ENCODE data around the gene ANKMY1. TPM values are rescaled to one million over a fixed set of nuclear protein-coding genes. Genes with fewer than 3 reads are reported as not detected.
A peak's percentile ranks its signal among the peaks of the same experiment; 100 is the strongest.

ANKMY1 gene
- total and polyA plus RNA-seq, 4 donors, result 9.3 to 34.8 (median 14.8) TPM

DNA sequence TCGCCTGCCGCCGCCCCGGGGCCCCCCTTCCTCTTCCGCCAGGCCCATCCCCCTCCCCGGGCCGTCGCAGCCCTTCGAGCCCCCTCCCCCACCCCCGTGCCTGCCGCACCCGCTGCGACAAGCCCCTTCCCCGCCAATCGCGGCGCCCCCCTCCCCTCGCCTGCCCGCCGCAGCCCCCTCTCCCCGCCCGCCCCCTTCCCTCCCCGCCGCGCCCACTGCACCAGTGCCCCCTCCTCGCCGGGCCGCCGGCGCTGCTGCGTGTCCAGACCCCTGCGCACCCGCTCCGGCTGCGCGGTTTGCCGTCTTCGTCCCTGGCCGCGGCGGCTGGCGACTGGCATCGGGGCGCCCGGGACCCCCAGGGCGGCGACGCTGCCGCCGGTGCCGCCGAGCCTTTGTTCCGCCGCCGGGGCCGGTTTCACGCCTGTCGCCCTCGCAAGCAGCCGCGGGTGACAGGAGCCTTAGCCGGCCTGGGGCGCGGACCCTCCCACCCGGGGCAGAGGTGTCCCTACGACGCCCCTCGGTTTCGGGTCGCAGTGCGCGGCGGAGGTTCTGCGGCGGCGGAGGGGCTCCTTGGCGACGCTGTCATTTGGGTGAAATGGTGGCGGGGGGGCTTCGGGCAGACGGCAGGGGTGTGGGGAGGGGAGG lies 104.2 kb downstream of the ANKMY1 start:
- no peak overlapping the region for H3K4me3 ChIP-seq
- H3K27me3 ChIP-seq (ENCODE audit: control insufficient read depth in 3 of 3, insufficient read depth in 3 of 3, low read length in 2 of 3), result peaks cover 0 to 16% (median 2%) of the 10 kb centered on the region in 3 donors
- peaks cover 0 to 7% (median 0%) of the 10 kb centered on the region in 4 donors for H3K9me3 ChIP-seq (ENCODE audit: control insufficient read depth in 4 of 4, insufficient read depth in 3 of 4, low read length in 3 of 4)
- H3K9ac ChIP-seq (ENCODE audit: insufficient read depth in 1 of 2, low read length in 2 of 2), result no peak overlapping the region
- no peak for DNase-seq
- H3K4me1 ChIP-seq (ENCODE audit: control insufficient read depth in 5 of 5, insufficient read depth in 5 of 5, low read length in 5 of 5), result peaks cover 0 to 17% (median 14%) of the 10 kb centered on the region in 5 donors
- TF ChIP-seq, protein P1, sequence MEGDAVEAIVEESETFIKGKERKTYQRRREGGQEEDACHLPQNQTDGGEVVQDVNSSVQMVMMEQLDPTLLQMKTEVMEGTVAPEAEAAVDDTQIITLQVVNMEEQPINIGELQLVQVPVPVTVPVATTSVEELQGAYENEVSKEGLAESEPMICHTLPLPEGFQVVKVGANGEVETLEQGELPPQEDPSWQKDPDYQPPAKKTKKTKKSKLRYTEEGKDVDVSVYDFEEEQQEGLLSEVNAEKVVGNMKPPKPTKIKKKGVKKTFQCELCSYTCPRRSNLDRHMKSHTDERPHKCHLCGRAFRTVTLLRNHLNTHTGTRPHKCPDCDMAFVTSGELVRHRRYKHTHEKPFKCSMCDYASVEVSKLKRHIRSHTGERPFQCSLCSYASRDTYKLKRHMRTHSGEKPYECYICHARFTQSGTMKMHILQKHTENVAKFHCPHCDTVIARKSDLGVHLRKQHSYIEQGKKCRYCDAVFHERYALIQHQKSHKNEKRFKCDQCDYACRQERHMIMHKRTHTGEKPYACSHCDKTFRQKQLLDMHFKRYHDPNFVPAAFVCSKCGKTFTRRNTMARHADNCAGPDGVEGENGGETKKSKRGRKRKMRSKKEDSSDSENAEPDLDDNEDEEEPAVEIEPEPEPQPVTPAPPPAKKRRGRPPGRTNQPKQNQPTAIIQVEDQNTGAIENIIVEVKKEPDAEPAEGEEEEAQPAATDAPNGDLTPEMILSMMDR (IDR thresholded peaks at IDR 0.05; ENCODE audit: control extremely low read depth, extremely low read depth), result no peak
- no peak for ATAC-seq (ENCODE audit: insufficient read depth, low FRiP score)
- H3K36me3 ChIP-seq (ENCODE audit: control insufficient read depth in 4 of 4, insufficient read depth in 4 of 4, low read length in 4 of 4), result no peaks in the 10 kb centered on the region
- 0 to 4% methylated on average over 39 to 78 of the region's 81 CpGs for WGBS, 2 donors
- no peak overlapping the region for H3K27ac ChIP-seq (ENCODE audit: low read depth in 1 of 2, low read length in 1 of 2)

DNA sequence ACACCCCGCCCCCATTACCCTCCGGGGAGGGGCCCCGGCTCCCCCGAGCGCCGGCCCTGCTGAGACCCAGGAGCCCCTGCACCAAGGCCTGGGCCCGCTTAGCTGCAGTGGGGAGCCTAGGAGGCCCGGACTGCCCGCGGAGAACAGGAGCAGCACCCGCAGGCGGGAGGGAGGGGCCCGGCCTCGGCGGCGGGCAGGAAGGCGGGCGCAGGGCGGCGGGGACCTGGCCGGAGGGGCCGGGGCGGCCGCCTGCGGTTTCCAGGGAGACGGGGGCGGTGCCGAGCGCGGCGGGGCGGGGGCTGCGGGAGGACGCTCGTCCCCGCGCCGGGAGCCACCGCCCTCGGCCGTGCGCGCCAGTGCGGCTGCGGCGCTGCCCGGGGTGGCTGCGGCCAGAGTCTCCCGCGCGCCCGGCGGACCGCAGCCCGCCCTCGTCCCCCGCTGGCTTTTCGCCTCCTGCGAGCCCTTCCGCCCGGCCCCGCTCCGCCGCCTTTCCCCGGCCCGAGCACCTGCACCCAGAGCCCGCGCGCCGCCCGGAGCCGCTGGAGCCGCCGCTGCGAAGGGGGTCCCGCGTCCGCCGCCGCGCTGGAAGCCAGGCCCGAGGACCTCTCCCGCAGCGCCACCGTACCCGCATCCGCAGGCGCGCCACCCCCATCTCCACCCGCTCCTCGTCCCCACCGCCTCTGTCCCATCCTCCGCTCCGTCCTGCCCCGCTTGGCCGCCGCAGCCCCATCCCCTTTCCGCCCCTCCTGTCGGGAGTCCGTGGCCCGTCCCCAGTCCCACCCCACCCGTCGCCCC lies 105.1 kb downstream of the ANKMY1 start:
- DNase-seq (peak; percentile 53 to 71 (median 70)), ATAC-seq (ENCODE audit: insufficient read depth, low FRiP score) (peak; percentile 44)
- peaks cover 0 to 16% (median 2%) of the 10 kb centered on the region in 3 donors for H3K27me3 ChIP-seq (ENCODE audit: control insufficient read depth in 3 of 3, insufficient read depth in 3 of 3, low read length in 2 of 3)

DNA sequence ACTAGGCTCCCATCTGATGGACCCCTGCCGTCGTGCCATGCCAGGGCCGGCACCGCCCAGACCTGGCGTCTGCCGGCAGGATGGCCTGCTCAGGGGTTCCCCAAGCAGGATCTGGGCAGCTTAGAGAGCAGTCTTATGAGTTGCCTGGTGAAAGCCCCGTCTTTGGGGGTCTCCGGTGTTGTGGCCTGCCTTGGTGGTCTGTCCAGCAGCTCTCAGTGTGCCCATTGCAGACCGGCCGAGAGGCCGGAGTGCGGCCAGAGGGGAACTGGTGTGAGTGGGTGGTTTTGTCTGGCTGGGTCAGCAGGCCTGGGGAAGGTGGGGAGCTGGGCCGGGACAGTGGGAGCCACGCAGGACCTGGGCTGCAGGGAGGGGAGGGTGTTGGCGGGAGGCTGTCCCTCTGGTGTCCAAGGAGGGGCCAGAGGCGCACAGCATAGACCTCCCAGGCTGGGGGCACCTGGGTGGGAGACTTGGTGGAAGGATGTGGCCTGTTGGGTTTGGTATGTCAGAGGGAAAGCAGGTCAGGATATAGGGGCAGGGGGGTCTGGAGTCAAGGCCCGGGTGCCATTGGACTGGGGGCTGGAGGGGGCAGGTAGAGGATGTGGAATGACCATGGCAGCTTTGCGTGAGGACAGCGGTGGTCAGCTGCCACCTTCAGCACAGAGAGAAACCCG lies 105.9 kb downstream of the ANKMY1 start:
- DNase-seq (no peak), ATAC-seq (ENCODE audit: insufficient read depth, low FRiP score) (no peak)
- Histone ChIP-seq H3K9me3 (ENCODE audit: control insufficient read depth in 4 of 4, insufficient read depth in 3 of 4, low read length in 3 of 4) (peaks cover 0 to 5% (median 0%) of the 10 kb centered on the region in 4 donors), H3K9ac (ENCODE audit: insufficient read depth in 1 of 2, low read length in 2 of 2) (no peak overlapping the region), H3K4me3 (no peak overlapping the region), H3K27me3 (ENCODE audit: control insufficient read depth in 3 of 3, insufficient read depth in 3 of 3, low read length in 2 of 3) (peaks cover 0 to 16% (median 2%) of the 10 kb centered on the region in 3 donors), H3K4me1 (ENCODE audit: control insufficient read depth in 5 of 5, insufficient read depth in 5 of 5, low read length in 5 of 5) (peaks cover 0 to 17% (median 12%) of the 10 kb centered on the region in 5 donors), H3K36me3 (ENCODE audit: control insufficient read depth in 4 of 4, insufficient read depth in 4 of 4, low read length in 4 of 4) (no peaks in the 10 kb centered on the region), H3K27ac (ENCODE audit: low read depth in 1 of 2, low read length in 1 of 2) (no peak overlapping the region)
- TF ChIP-seq, protein P1 (IDR thresholded peaks at IDR 0.05; ENCODE audit: control extremely low read depth, extremely low read depth), result no peak
- 65 to 69% methylated on average over 19 to 20 of the region's 20 CpGs for WGBS, 2 donors

More for the DNA sequence above, 105.1 kb downstream of the ANKMY1 start:
- H3K4me3 ChIP-seq, result peak overlapping the region; percentile 32
- peaks cover 0 to 5% (median 0%) of the 10 kb centered on the region in 4 donors for H3K9me3 ChIP-seq (ENCODE audit: control insufficient read depth in 4 of 4, insufficient read depth in 3 of 4, low read length in 3 of 4)
- 0 to 2% methylated on average over 49 to 103 of the region's 103 CpGs for WGBS, 2 donors
- H3K36me3 ChIP-seq (ENCODE audit: control insufficient read depth in 4 of 4, insufficient read depth in 4 of 4, low read length in 4 of 4), result no peaks in the 10 kb centered on the region
- no peak overlapping the region for H3K9ac ChIP-seq (ENCODE audit: insufficient read depth in 1 of 2, low read length in 2 of 2)
- H3K27ac ChIP-seq (ENCODE audit: low read depth in 1 of 2, low read length in 1 of 2), result no peak overlapping the region
- peaks cover 0 to 17% (median 14%) of the 10 kb centered on the region in 5 donors for H3K4me1 ChIP-seq (ENCODE audit: control insufficient read depth in 5 of 5, insufficient read depth in 5 of 5, low read length in 5 of 5)
- TF ChIP-seq, protein P1 (IDR thresholded peaks at IDR 0.05; ENCODE audit: control extremely low read depth, extremely low read depth), result no peak
